ENCODE data around the gene SYNPO2. TPM values are rescaled to one million over a fixed set of nuclear protein-coding genes. Genes with fewer than 3 reads are reported as not detected.

Gene SYNPO2
- total and polyA plus RNA-seq, 2 of the 13 experiments (the other 11 are each of a cell fraction or from before 2014, with no cell fraction given), result not detected

- TF ChIP-seq CBX5 (CRISPR knock-in tag; IDR thresholded peaks at IDR 0.05; ENCODE audit: borderline replicate concordance) (no peak), U2AF2 (IDR thresholded peaks at IDR 0.05; ENCODE audit: low read depth, low read length) (no peak)
Observed at GRCh38 chr4:119014658-119015057, 126.0 kb downstream of the SYNPO2 start (continued).

- no peak for ATAC-seq
- no peak overlapping the region for H2AFZ ChIP-seq (ENCODE audit: low read length)
- H3K9ac ChIP-seq (ENCODE audit: insufficient read depth, low read depth, low read length), result no peak overlapping the region
- ChIA-PET CTCF (ENCODE audit: low intra/inter-chr PET ratio, low total read pairs) (no interaction called here), POLR2A (no interaction called here)
- H3K4me2 ChIP-seq (ENCODE audit: low read depth, low read length), result no peak overlapping the region
- no peaks in the 10 kb centered on the region for H3K36me3 ChIP-seq (replicated peaks in 1 of 2; ENCODE audit: control insufficient read depth in 1 of 2, insufficient read depth in 2 of 2, low read length in 2 of 2)
- H3K4me3 ChIP-seq (replicated peaks in 1 of 3; ENCODE audit: insufficient read depth in 1 of 3, low read depth in 2 of 3, low read length in 3 of 3), result no peak overlapping the region
- FAIRE-seq, result no peak
- H3K9me3 ChIP-seq (ENCODE audit: low read length), result no peaks in the 10 kb centered on the region
- no peak for TF ChIP-seq SNRNP70 (IDR thresholded peaks at IDR 0.05; ENCODE audit: low read depth, low read length)
- no peak for TF ChIP-seq NFKB2 (CRISPR knock-in tag; IDR thresholded peaks at IDR 0.05; ENCODE audit: borderline replicate concordance)
- no peak for TF ChIP-seq MXD1 (CRISPR knock-in tag; IDR thresholded peaks at IDR 0.05)
- TF ChIP-seq ZNF564 (CRISPR knock-in tag; IDR thresholded peaks at IDR 0.05), result no peak
- no peak for TF ChIP-seq MBD4 (IDR thresholded peaks at IDR 0.05; ENCODE audit: borderline replicate concordance, low read length)
- TF ChIP-seq SIN3A (IDR thresholded peaks at IDR 0.05; ENCODE audit: borderline replicate concordance, low read depth, low read length), result no peak
- no peak for TF ChIP-seq GFI1 (CRISPR knock-in tag; IDR thresholded peaks at IDR 0.05; ENCODE audit: borderline replicate concordance)
- no peak for TF ChIP-seq PHF20 (CRISPR knock-in tag; IDR thresholded peaks at IDR 0.05)
- TF ChIP-seq NR2F2 (IDR thresholded peaks at IDR 0.05; ENCODE audit: borderline replicate concordance, low read depth), result no peak
- no peak for TF ChIP-seq PRDM10 (CRISPR knock-in tag; IDR thresholded peaks at IDR 0.05; ENCODE audit: low read depth)
- TF ChIP-seq SNAPC4 (CRISPR knock-in tag; IDR thresholded peaks at IDR 0.05), result no peak
- TF ChIP-seq ZNF780A (CRISPR knock-in tag; IDR thresholded peaks at IDR 0.05), result no peak
- no peak overlapping the region for H3K27ac ChIP-seq (ENCODE audit: extremely low read length, insufficient read depth, low read length)
- WGBS (ENCODE audit: low lambda C conversion rate), result 0% methylated on average over 2 of the region's 2 CpGs
- H3K4me1 ChIP-seq (ENCODE audit: insufficient read depth, low read length), result no peaks in the 10 kb centered on the region
- H3K79me2 ChIP-seq (ENCODE audit: insufficient read depth, low read length), result no peaks in the 10 kb centered on the region
- BruUV-seq (replicated peaks), result no TSS peak
- in situ Hi-C loops (cut with HindIII; ENCODE audit: extremely low pct_ligation_motif_present, low pct_unique_long_range_greater_than_20kb), result no loop called here
- no peaks in the 10 kb centered on the region for H3K27me3 ChIP-seq (ENCODE audit: control insufficient read depth in 1 of 2, insufficient read depth in 2 of 2, low read length in 2 of 2)
- intact Hi-C loops (cut with micrococcal nuclease; ENCODE audit: unreplicated experiment), result no loop called here
- H4K20me1 ChIP-seq (ENCODE audit: insufficient read depth, low read length), result no peaks in the 10 kb centered on the region
- no peak for DNase-seq (ENCODE audit: low spot score)
Observed at GRCh38 chr4:119016636-119017035, 128.0 kb downstream of the SYNPO2 start.

All from HepG2 (cell line).